ENCODE measurements around the gene APBA1.
"Not testable (repeated sequence)": the region's sequence is repeated elsewhere in the genome, so short reads cannot be mapped to it uniquely, and the experiment has no call there.

The APBA1 gene

GRCh38 chr9:69470186-69470977, 201.8 kb downstream of the APBA1 start:
- no peak for DNase-seq

GRCh38 chr9:69469136-69469535, 203.0 kb downstream of the APBA1 start:
- no peak for DNase-seq

- DNase-seq, result no peak
Measured at GRCh38 chr9:69468380-69468779, 203.8 kb downstream of the APBA1 start.

DNA sequence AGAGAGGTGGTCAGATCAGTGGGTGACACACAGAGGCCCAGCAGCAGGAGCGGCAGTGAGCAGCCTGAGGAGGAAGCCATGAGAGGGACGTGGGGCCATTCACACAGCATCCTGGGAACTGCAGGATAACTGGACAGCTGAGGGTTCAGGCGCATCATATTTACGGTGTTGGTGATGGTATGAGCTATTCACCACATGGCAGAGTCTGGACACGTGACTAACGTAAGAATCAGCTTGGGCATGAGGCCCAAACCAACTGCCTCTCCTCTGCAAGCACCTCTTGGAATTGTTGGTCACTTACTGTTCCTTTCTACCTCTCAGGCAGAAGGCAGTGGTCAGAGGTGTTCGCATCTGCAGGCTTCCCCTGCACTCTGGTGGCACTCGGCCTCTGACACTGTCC, 206.0 kb downstream of the APBA1 start:
- DNase-seq, result no peak

DNA sequence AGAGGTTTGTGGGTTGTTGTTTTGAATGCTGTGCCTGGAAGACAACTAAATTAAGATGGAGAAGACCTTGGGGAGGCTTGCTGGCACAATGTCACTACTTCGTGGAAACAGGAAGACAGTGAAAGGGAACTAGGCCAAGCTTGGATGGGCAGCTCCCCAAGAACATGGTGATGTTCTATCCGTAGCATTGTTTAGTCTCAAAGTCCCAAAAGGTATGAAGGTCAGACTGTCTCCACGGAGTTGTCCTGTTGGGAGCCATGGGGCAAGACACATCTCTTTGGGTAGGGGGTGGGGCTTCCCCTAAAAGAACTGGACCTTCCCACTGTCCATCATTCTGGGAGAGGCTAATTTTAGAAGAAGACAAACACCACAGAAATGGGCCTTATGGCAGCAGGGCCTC, 206.7 kb downstream of the APBA1 start:
- no peak for DNase-seq

GRCh38 chr9:69463497-69464068, 208.6 kb downstream of the APBA1 start:
- no peak for DNase-seq

DNA sequence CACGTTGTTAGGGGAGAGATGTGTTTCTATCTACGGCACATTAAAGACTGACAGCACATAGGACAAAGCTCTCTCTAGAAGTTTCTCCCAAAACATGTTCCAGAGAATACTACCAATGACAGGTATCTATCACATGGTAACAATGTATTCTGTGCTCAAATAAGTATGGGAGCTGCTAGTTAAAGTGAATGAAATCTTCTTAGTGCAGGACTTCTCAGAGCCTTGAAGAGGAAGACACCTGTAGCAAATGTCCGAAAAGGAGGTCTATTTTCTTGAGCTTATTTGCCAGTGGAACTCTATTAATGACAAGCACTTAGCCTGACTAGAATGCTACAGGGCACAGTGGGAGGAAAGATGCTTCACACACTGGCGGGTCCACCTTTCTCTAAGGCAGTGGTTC, 209.8 kb downstream of the APBA1 start:
- no peak for DNase-seq

GRCh38 chr9:69461103-69461887, 210.9 kb downstream of the APBA1 start:
- DNase-seq, result no peak

DNA sequence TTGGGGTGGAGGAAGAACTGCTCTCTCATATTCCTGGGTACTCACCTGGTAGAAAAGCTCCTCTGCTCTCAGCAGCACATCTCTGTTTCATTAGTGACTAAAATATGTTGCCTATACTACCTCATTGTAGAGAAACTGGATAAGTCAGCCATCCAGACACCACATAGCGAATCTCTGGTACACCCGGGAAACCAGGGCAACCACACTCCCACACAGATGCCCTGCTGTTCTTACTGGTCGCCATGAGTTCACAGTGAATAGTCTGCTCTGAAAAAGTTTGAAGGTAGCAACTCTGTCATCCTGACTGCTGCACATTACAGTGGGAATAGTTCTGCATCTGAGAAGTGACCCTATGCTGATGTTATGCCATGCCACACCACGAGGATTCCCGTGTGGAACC, 212.2 kb downstream of the APBA1 start:
- DNase-seq, result no peak

GRCh38 chr9:69458176-69458575, 214.0 kb downstream of the APBA1 start:
- no peak for DNase-seq

DNA sequence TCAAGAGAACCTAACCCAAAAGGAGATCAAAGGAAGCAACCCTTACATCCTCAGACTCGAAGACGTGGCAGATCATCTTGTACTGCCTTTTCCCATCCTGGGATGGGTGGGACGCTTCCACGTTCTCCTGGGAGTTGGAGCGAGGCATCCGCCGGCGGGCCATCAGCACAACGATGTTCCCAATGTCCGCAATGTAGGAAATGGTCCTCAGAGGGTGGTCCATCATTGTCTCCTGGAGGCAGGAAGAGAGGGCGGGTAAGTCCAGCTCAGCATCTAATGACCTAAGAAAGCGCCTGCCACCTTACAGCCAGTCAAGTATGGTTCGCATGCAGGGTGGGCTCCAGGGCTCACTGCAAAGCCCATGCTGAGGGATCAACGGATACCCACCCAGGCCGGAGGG, 216.0 kb downstream of the APBA1 start:
- no peak for DNase-seq

DNA sequence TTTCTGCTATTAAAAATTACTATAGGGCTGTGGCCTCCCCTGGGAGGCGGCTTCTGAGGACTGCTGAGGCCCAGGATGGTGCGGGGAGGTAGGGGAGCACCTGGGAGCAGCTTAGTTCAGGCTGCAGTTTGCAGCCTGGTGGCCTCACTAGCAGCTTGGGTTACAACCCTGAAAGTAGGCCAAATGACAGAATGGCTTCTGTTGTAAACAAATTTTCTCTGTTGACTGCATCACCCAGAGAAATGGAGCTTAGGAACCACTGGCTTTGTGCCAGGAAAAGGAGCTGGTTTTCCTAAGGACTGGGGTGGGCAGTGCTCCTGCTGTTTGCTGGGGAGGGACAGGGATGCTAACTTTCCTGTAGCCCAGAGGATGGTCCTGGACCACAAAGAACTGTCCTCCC, 216.9 kb downstream of the APBA1 start:
- DNase-seq, result no peak

DNA sequence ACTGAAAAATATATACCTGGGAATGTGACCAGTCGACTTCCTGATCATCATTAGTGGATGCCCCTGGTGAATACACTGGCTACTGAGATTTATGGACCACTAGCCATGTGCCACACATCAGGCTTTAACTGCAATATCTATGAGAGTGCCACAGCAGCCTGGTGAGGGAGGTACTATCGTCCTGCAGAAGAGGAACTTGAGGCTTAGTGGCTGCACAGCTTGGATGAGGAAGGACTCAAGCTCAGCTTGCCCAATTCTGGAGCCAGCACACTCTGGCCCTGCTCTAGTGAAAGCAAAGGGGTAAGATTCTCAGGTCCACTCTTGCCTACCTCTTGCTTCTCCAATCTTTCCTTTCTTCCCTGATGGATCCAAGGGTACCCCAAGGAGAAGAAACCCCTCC, 217.8 kb downstream of the APBA1 start:
- no peak for DNase-seq

DNA sequence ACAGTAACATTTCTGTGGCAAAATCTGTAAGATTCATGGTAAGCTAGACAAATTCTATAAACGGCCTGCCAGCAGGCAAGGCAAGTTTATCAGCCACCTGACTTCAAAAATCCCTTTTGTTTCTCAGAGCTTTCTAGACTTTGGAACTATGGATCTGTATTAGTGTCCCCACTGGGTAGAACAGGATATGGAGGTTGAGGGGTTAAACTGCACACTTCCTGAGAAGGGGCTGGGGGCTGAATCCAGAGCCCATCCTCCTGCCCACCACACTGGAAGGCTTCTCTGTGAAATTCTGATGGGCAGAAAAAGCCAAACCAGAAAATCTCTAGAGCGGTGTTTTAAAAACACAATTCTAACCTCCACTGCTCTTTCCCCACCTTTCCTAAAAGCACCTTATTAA, 218.4 kb downstream of the APBA1 start:
- no peak for DNase-seq

DNA sequence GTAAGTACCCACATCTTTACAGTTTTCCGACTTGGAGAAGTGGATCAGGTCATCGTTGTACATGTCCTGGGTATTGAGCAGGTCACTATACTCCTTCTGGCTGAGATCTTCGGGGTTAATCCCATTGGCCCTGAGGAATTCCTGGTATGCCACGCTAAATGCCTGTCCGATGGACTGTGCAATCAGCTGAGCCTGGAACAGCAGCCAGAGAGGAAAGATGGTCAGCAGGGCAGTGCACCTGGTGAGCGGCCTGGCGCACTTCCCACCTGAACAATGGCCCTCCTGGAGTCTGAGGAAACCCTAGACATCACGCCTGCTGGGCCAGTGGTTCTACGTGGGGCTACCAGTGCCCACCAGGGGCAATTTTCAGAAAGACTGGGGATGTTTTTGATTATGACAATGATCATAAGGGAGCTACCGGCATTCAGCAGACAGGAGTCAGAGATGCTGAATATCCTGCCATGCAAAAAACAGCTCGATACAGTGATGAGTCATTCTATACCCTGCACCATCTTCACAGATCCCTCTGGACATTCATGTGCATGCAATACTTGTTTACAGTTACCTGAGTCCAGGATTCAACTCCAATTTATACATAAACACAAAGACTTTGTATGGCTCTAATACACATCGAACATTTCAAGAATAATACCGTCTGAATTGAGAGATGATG, 219.9 kb downstream of the APBA1 start:
- no peak for DNase-seq

DNA sequence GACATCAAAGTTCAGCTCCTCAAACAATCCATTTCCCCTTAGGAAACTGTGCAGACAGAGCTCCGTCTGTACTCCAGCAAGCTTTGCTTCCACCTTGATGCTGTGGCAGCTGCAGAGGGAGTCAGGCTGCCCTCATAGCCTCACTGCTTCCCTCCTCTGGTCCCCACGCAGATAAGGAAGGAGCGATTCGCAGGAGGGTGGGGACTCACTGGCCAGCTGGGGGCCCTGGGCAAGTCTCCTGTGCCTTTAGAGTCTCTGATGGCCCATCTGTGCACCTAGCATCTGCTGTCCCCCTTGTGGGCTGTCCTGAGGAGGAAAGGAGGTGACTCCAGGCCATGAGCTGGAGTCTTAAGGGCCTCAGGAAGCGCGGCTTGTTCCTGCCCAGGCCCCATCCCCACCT, 225.7 kb downstream of the APBA1 start:
- no peak for DNase-seq

- DNase-seq, result no peak
Measured at GRCh38 chr9:69445251-69445650, 226.9 kb downstream of the APBA1 start.

- DNase-seq, result no peak
Measured at GRCh38 chr9:69444791-69445190, 227.4 kb downstream of the APBA1 start.

GRCh38 chr9:69444021-69444420, 228.2 kb downstream of the APBA1 start:
- no peak for DNase-seq

DNA sequence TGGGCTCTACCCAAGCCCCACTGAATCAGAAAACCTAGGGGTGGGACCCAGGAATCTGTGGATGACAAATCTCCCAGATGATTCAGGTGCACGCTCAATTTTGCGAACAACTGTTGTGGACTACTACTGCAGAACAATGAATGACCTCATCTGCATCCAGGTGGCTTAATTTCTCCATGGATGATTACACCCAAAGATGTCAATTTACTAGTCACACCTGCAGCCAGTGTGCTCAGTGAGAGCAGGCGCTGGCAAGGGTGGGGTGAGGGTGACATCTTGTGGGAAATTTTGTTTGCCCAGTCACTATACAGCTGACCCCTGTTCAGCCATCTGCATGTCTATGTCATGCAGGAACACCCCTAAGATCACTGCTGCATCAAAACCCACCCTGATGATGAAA, 229.0 kb downstream of the APBA1 start:
- no peak for DNase-seq

DNA sequence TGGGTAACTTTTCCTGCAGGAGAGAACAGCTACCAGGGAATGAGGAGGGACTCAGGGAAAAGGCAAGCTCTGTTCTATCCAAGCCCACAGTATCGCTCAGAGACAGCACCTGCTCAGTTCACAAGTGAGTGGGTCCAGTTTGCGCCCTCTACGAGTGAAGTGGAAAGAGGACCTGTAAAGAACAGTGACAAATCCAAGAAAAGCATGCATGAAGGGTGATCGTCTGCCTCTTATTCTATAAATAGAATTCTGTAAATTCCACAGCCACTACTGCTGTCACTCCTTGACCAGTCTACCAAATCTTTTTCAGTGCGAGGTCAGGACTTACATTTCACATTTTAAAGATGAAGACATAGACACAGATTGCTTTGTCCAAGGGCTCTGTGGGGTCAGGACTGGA, 229.7 kb downstream of the APBA1 start:
- no peak for DNase-seq

DNA sequence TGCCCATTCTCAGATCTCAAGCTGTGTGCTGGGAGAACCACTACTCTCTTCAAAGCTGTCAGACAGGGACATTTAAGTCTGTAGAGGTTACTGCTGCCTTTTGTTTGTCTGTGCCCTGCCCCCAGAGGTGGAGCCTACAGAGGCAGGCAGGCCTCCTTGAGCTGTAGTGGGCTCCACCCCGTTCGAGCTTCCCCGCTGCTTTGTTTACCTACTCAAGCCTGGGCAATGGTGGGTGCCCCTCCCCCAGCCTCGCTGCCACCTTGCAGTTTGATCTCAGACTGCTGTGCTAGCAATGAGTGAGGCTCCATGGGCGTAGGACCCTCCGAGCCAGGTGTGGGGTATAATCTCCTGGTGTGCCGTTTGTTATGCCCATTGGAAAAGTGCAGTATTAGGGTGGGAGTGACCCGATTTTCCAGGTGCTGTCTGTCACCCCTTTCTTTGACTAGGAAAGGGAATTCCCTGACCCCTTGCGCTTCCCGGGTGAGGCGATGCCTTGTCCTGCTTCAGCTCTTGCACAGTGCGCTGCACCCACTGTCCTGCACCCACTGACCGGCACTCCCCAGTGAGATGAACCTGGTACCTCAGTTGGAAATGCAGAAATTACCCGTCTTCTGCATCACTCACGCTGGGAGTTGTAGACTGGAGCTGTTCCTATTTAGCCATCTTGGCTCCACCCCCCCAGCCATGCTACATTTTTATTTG, 231.8 kb downstream of the APBA1 start:
- DNase-seq, result not testable (repeated sequence)

DNA sequence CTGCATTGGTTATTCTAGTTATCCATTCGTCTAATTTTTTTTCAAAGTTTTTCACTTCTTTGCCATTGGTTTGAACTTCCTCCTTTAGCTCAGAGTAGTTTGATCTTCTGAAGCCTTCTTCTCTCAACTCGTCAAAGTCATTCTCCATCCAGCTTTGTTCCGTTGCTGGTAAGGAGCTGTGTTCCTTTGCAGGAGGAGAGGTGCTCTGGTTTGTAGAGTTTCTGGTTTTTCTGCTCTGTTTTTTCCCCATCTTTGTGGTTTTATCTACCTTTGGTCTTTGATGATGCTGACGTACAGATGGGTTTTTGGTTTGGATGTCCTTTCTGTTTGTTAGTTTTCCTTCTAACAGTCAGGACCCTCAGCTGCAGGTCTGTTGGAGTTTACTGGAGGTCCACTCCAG, 232.5 kb downstream of the APBA1 start:
- DNase-seq, result not testable (repeated sequence)

Measured in activated T-cell treated with anti-CD3 and anti-CD28 coated beads for 4 hours (primary cell).